NCI-H128 (cell line): ENCODE results near the gene ST7L.

Experiments used
- DNase-seq: peaks from one replicate; lab custom pipeline; 2025; ENCODE audit not compliant: unreplicated experiment; lab: John Stamatoyannopoulos, UW

Gene ST7L

GRCh38 chr1:112518186-112518585 is 100.8 kb downstream of the ST7L start:
- no peak for DNase-seq

- no peak for DNase-seq
These were observed 101.3 kb downstream of the ST7L start for GRCh38 chr1:112517646-112518045.

- DNase-seq, result no peak
These were observed 101.7 kb downstream of the ST7L start for GRCh38 chr1:112517231-112517630.

- no peak for DNase-seq
These were observed 102.8 kb downstream of the ST7L start for GRCh38 chr1:112516141-112516540.

GRCh38 chr1:112515311-112516009 is 103.5 kb downstream of the ST7L start:
- no peak for DNase-seq

GRCh38 chr1:112514901-112515300 is 104.0 kb downstream of the ST7L start:
- DNase-seq, result no peak

DNA sequence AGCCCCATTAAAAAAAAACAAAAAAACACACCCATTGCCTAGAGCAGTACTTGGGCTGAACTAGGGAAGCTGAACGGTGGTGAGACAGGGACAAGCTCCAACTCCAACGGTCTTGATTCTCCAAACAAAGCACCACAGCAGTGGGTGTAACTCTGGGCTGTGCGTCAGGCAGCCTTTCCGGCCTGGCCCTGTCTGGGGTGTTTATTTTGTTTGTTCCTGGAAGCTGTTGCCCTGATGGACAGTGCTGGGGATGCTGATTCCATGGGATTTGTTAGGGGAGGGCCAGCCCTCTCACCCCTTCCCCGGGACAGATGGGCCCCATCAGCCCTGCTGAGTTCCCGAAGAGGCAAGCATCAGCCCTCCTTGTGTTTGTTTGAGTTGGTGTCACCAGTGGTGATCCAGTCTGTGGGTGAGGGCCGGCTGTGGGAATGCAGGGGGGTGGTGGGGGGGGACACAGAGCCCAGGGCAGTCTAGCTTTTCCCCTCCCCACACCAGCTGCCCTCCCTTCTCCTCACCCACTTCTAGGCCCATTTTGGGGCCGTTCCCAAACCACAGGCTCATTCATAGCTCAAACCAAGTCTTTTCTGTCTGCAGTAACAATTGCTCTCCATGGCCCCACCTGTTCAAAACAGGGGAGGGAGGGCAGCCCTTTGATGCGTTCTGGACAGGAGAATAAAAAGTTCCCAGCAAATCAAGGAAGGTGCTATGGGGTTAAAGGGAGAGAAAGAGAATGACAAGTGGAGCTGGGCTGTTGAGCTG is 105.7 kb downstream of the ST7L start:
- no peak for DNase-seq

DNA sequence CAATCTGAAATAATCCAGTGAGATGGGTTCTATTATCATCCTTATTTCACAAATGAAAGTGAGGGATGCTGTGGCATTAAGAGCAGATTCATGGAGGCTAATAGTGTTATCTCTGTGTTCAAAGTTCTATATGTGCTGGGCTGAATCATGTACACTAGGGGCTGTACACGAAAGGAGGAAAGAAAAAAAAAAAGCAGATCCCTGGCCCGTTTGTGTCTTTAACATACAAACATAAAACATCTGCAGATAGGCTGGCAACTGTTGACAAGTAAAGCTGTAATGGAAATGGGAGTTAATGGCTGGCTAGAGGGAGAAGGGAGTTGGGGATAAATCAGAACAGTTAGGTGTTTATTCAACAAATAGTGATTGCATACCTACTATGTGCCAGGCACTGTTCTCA is 107.0 kb downstream of the ST7L start:
- DNase-seq, result no peak

DNA sequence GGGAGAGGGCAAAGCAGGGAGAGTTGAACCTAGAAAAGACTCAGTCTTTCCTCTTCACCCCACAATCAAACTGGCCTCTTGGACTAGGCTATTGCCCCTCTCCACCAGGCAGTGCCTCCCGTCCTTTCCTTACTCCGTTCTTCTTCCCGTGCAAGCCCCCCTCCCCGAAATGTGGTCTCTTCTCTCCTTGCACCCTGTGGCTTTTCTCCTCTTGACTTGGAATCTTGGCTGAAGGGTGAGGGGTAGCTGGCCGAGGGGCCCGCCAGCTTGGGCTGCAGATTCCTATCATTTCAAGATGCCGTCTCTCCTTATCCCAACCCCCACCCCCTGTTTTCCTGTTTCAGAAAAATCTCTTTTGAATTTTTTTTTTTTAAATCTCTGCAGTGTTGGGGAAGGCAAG is 108.6 kb downstream of the ST7L start:
- DNase-seq, result no peak

DNA sequence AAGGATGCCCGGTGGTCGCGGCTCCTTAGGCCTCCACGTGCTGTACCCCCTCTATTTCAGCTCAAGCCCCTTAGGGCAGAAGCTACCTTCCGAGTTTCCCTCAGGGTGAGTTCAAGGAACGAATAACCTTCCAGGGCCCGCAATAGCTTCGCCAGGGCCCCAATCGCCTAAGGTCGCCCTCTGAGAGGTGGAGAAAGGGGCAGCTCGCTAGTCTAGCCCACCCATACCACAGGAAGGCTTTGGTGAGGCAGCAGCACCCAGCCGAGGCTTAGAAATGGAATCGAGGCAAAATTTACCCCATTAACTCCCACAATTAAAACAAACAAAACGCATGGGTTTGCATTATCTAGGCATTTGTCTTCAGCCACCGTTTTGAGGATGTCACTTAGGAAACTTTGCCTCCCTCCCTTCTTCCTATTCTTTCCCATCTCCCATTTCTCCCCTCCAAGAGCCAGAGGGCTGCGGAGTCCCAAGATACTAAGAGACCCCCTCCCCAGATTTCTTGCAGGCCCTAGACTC is 109.2 kb downstream of the ST7L start:
- no peak for DNase-seq

DNA sequence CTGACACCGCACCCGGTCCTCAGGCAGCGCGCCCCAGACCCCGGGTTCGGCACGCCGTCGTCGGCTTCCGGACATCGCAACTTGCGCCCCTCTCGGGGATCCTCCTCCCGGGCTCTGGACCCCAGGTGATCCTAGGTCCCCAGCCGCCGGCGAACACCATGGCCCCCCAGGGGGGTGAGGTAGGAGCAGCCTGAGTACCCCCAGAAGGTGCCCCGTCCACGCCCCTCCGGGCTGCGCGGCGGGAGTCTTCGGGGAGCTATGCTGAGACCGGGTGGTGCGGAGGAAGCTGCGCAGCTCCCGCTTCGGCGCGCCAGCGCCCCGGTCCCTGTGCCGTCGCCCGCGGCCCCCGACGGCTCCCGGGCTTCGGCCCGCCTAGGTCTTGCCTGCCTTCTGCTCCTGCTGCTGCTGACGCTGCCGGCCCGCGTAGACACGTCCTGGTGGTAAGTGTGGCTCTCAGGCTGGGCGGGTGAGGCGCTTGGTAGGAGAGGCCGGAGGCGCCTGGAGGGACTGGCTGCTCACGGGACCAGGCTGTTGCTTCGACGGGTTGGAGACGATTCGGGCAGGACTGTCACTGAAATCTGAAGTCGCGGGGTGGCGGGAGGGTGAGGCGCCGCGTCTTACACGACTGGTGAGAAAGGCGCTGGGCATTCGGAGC is 109.8 kb downstream of the ST7L start:
- DNase-seq, result no peak

DNA sequence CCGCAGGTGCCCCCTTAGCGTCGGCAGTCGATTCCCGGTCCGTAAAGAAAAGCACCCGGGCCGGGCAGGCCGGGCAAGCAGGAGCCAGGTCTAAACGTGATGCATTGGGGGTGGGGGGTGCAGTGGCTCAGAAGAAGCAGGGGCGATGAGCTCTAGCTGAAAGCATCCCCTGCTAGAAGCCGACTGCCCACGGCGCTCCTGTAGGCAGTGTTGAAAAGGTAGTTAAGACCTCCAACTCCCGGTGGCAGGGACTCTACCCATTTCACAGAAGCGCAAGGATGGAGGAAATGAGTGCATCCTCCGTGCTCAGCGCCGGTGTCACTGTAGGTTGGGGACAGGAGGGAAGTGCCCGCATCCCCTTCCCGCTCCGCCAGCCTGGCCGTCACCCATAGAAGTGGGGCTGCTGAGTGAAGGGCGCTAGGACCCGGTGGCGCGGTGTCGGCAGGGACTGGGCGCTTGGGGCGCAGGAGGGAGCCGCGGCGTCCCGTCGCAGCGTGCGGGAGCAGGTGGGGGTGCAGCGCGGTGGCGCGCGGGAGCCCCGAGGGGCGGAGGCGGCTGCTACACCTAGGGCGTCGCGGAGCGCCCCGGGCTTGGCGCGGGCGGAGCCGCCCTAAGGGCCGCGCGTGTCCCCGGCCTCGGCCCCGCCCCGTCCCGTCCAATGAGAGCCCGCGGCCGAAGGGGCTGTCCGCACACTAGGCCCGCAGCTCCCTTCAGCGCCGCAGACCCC is 110.5 kb downstream of the ST7L start, which contains the start of gene WNT2B:
WNT2B (plus strand) TSS at position 688 of the 727 bp plus-strand sequence. CDS start 298 bp downstream, outside the sequence.
- DNase-seq, result no peak

- DNase-seq, result no peak
These were observed 111.0 kb downstream of the ST7L start for GRCh38 chr1:112507921-112508277.

DNA sequence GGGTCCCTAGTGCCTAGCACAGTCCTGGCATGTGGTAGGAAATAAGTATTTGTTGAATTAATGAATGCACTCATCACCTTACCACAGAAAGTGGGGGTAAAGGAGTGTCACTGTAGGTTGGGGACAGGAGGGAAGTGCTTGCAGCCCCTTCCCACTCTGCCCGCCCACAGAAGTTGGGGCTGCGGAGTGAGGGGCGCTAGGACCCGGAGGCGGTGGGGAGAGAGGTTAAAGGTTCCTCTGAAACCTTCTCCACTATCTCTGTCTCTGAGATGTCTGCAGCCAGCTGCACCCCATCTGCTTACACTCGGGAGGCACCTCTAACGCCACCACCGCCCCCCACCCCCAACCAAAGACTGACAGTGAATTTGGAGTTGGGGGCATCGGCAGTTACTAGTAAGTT is 111.6 kb downstream of the ST7L start:
- DNase-seq, result no peak

- DNase-seq, result no peak
These were observed 112.2 kb downstream of the ST7L start for GRCh38 chr1:112506731-112507130.

- no peak for DNase-seq
These were observed 112.6 kb downstream of the ST7L start for GRCh38 chr1:112506306-112506705.

DNA sequence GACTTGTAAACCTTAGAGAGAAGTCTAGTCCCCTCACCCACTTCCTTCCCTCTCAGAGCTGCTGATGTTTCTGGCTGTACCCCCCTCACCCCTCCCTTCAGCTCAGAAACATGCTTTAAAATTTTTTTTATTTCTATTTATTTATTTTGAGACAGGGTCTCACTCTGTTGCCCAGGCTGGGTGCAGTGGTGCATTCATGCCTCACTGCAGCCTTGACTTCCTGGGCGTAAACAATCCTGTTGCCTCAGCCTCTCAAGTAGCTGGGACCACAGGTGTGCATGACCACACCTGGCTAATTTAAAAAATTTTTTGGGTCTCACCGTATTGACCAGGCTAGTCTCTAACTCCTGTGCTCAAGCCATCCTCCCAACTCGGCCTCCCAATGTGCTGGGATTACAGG is 113.1 kb downstream of the ST7L start:
- DNase-seq, result no peak

DNA sequence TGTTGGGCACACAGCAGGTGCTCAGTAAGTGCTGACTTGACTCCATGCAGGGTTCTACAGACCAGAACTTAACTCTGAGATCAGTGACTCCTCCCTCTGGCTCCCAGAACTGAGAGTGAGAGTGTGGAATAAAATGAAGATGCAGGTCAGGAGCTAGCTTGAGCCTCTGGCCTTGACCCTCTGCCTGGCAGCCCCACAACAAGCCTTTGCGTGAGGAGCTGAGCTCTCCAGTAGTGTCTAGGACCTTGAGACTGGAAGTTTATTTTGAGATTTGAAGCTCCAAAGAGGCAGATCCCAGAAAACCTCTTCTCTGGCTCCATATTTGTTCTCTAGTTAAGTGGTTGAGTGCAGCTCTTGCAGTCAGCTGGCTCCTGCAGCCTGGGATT is 113.5 kb downstream of the ST7L start:
- DNase-seq, result no peak

- DNase-seq, result no peak
These were observed 114.1 kb downstream of the ST7L start for GRCh38 chr1:112504661-112505399.

DNA sequence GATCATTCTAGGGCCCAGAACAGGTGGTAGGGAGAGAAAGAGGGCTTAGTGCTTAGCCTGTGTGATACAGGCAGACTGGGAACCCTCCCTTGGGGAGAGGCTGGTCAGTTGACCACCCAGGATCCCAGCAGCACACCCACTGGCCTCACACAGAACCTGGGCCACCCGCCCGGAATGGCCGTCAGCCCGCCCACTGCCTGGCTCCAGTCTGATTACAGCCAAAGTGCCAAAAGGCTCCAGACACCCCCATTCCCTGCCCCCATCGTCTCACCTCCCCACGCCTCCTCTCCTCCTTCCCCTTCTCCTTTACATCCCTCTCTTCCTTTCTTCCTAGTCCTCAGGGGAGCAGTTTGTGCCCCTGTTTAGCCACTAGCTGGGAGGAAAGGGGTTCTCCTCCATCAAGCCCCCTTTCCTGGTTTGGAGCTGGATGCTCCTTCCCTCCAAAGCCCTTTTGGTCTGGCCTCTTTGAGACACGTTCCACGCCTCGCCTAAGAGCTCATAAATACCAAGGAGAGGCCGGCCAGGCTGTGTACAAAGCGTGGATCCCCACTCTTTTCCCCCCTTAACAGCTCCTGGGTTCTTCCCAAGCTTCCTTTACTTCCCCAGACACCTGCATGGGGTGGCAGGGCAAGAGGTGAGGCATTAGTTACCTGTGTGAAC is 114.8 kb downstream of the ST7L start:
- no peak for DNase-seq
